ENCODE data around the gene PRKAR1A.

Gene PRKAR1A

DNA sequence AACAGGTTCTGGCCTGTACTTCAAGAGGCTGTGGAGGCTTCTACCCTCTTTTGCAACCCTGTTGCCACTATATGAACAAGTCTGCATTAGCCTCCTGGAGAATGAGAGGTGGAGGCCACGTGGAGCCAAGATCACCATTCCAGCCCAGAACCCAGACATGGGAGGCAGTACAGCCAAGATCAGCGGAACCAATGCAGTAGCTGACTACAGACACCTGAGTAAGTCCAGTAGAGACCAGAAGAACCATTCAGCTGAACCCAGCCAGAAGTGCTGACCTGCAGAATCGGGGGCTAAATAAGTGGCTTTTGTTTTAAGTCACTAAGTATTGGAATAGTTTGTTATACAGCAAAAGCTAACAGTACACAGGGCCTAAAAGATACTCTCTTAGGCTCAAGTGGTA lies 76.9 kb downstream of the PRKAR1A start:
- TF ChIP-seq, protein P1, sequence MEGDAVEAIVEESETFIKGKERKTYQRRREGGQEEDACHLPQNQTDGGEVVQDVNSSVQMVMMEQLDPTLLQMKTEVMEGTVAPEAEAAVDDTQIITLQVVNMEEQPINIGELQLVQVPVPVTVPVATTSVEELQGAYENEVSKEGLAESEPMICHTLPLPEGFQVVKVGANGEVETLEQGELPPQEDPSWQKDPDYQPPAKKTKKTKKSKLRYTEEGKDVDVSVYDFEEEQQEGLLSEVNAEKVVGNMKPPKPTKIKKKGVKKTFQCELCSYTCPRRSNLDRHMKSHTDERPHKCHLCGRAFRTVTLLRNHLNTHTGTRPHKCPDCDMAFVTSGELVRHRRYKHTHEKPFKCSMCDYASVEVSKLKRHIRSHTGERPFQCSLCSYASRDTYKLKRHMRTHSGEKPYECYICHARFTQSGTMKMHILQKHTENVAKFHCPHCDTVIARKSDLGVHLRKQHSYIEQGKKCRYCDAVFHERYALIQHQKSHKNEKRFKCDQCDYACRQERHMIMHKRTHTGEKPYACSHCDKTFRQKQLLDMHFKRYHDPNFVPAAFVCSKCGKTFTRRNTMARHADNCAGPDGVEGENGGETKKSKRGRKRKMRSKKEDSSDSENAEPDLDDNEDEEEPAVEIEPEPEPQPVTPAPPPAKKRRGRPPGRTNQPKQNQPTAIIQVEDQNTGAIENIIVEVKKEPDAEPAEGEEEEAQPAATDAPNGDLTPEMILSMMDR (IDR thresholded peaks at IDR 0.05; ENCODE audit: low read depth, low read length), result no peak
- no peak overlapping the region for H3K4me3 ChIP-seq (ENCODE audit: low read depth, low read length)

DNA sequence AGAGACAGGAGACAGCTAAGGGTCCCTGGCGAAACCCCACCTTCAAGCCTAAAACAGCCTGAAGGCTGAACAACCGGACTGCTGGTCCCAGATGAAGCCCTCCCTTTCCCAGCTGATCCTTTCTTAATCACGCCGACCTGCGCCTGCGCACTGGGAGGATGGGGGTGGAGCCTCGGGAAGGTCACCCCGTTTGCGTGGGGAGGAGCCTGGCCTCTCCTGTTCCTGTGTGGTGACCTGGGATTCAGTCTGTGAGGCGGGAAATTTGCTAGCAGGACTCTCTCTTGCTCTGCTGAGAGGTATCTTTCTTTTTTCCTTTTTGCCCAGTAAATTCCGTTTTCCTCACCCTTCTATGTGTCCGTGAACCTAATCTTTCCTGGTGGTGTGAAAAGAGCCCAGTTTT lies 79.4 kb downstream of the PRKAR1A start:
- TF ChIP-seq, protein P1 (IDR thresholded peaks at IDR 0.05; ENCODE audit: low read depth, low read length), result no peak
- H3K4me3 ChIP-seq (ENCODE audit: low read depth, low read length), result no peak overlapping the region

DNA sequence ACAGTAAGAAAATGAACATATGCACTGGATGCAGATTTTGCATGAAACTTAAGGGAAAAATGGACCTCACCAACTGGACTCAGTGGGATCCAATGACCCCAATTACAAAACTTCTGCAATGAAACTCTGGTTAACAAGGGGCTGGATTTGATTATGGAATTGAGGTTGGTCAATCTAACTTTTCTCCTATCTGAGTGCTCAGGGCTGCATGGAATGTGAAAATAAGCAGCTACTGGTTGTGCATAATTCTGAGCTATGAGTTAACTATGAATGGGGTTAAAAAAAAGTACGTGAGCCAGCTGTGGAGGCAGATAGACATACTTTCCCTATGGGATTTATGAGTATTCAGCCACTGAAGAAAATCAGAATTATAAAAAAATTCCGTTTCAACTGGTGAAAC lies 79.8 kb downstream of the PRKAR1A start:
- TF ChIP-seq, protein P1 (IDR thresholded peaks at IDR 0.05; ENCODE audit: low read depth, low read length), result no peak
- H3K4me3 ChIP-seq (ENCODE audit: low read depth, low read length), result no peak overlapping the region

DNA sequence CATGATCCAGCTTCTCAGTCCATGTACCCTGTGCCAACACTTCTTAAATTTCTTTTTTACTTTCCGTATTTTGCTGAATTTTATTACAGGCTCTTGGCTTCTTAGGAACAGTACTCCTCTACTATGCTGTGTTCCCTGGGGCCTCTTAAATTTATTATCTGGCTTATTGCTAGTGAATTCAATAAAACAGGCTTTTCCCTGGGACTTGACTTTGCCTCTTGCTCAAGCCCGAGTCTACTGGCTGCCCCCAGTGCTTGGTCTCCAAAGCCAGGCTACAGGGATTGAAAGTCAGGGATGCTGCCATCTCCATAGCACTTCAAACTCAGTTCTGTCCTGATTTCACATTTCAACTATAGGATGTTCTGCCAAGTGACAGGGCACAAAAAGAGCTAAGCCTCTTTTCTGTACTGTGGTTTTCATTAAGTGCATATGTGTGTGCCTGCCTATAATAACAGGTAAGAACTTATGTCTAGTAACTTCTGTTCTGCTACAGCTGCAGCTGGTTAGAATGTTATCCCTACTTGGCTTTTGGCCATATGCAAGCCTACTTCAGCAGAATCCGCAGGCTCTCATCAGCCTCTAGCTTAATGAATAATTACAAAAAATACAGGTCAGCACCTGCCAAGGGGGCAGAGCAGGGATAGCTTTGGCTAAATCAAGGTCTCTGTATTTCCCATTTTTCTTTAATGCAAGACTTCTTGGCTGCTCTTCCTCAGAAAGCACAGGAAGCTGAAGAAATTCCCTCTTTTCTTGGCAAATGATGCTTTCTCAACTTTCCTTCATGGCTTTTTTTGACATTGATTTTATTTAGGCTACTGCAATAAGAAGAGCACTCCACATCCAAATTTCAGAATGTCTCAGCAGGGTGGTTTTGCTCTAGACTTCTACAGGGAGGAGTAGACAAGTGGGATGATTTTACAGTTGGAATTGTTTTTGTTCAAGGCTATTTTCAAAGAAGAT lies 80.7 kb downstream of the PRKAR1A start:
- no peak overlapping the region for H3K4me3 ChIP-seq (ENCODE audit: low read depth, low read length)
- TF ChIP-seq, protein P1 (IDR thresholded peaks at IDR 0.05; ENCODE audit: low read depth, low read length), result no peak

DNA sequence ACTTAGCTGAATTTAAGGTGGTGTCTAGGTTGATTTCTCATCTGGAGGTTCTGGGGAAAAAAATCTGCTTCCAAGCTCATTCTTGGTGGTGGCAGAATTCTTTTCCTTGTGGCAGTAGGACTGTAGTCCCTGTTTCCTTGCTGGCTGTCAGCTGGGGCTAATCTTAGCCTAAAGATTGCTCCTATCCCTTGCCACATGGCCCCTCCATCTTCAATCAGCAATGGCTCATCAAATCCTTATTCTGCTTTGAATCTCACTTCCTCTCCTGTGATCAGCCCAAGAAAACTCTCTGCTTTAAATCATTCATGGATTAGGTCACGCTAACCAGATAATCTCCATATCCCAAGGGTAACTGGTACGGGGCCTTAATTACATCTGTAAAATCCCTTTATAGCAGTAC lies 82.3 kb downstream of the PRKAR1A start:
- no peak overlapping the region for H3K4me3 ChIP-seq (ENCODE audit: low read depth, low read length)
- TF ChIP-seq, protein P1 (IDR thresholded peaks at IDR 0.05; ENCODE audit: low read depth, low read length), result no peak

DNA sequence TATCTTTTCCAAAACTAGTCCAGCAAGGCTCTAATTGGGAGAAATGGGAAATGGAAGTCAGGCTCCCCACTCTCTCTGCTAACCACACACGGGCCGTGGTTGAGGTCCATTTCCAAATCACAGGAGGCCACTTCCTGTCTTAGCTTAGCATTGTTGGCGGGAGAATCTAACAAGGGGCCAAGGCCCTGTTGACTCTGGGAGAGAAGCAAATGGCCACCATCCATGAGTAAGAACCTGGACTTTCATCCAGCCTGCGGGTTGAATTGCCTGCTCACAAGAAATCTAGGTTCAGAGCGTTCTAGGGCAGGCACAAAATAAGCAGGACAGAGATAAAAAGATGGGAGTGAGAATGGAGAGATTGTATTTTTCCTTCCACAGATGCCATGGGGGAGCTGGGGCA lies 83.3 kb downstream of the PRKAR1A start:
- H3K4me3 ChIP-seq (ENCODE audit: low read depth, low read length), result no peak overlapping the region
- TF ChIP-seq, protein P1 (IDR thresholded peaks at IDR 0.05; ENCODE audit: low read depth, low read length), result no peak

DNA sequence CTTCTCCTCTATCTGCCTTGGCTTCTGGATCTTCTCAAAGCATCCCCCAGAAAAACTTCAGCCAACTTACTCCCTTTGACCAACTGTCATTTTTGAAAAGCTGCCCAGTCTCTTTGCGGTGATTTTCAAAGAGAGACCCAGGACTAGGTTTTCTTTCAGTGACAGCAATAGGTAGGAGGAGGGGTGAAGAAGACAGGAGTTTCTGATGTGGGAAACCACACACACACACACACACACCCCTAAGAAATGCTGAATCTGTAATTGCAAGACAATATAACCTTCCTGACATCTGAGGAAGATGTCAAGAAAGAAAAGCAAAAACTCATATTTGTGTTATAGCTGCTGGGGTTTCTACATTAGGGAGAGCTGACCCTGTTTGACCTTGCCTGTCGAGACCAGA lies 83.8 kb downstream of the PRKAR1A start:
- TF ChIP-seq, protein P1 (IDR thresholded peaks at IDR 0.05; ENCODE audit: low read depth, low read length), result no peak
- H3K4me3 ChIP-seq (ENCODE audit: low read depth, low read length), result no peak overlapping the region

All from WI38 (cell line).